ENCODE measurements around the gene RALGPS2. TPM values are rescaled to one million over a fixed set of nuclear protein-coding genes. Genes with fewer than 3 reads are reported as not detected.

RALGPS2 gene
- polyA plus RNA-seq, 1 experiment: 67.2 TPM

DNA sequence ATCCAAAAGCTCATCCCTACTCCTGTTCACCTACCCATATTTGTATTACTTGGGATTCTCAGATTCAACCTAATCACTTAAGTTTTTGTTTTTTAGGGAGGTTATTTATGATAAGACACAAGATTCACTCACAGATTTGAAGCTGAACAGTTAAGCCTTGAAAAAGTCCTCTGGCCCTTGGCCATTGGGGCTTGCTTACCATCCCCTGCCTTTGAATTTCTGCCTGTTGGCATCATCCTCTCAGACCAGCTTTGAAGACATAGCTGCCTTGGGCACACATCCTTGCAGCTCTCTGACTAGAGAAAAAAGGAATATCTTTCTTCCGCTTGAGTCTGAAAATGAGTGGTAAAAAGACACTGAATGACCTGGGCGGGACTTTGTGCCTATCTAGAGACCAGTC lies 41.8 kb upstream of the RALGPS2 start:
- no peaks in the 10 kb centered on the region for H3K9me3 ChIP-seq (ENCODE audit: control insufficient read depth, insufficient read depth, low read length)
- H3K4me3 ChIP-seq (ENCODE audit: low read depth, low read length): no peak overlapping the region
- no peak for TF ChIP-seq CTCF (IDR thresholded peaks at IDR 0.05; ENCODE audit: low read depth, low read length)
- no peak for DNase-seq (ENCODE audit: low read depth, low spot score)
- no peak overlapping the region for H3K27ac ChIP-seq (ENCODE audit: low read depth, low read length)
- no peaks in the 10 kb centered on the region for H3K27me3 ChIP-seq (ENCODE audit: control insufficient read depth, insufficient read depth, low read length)
- ChIA-PET POLR2A (interaction anchor here (0.6 to 2.5 kb wide), 2 partner anchors 52 to 72 kb away, joined by 9 to 13 read pairs; no protein-coding TSS in a partner anchor), CTCF (interaction anchor here (0.7 kb wide), 1 partner anchor 319 kb away, joined by 3 read pairs; no protein-coding TSS in a partner anchor)

GRCh38 chr1:178684111-178684510 lies 40.9 kb upstream of the RALGPS2 start:
- CTCF ChIA-PET: interaction anchor here (0.6 to 1.4 kb wide), 4 partner anchors 41 to 318 kb away, joined by 3 to 6 read pairs (median 4); partner anchors contain the start of gene RALGPS2
- H3K9me3 ChIP-seq (ENCODE audit: control insufficient read depth, insufficient read depth, low read length): no peaks in the 10 kb centered on the region
- POLR2A ChIA-PET: interaction anchor here (0.8 to 2.5 kb wide), 4 partner anchors 41 to 147 kb away, joined by 3 to 13 read pairs (median 4); partner anchors contain the start of gene RALGPS2
- no peak for DNase-seq (ENCODE audit: low read depth, low spot score)
- H3K4me3 ChIP-seq (ENCODE audit: low read depth, low read length): no peak overlapping the region
- peak overlapping the region; percentile 73 for H3K27ac ChIP-seq (ENCODE audit: low read depth, low read length)
- H3K27me3 ChIP-seq (ENCODE audit: control insufficient read depth, insufficient read depth, low read length): no peaks in the 10 kb centered on the region
- TF ChIP-seq CTCF (IDR thresholded peaks at IDR 0.05; ENCODE audit: low read depth, low read length): no peak

DNA sequence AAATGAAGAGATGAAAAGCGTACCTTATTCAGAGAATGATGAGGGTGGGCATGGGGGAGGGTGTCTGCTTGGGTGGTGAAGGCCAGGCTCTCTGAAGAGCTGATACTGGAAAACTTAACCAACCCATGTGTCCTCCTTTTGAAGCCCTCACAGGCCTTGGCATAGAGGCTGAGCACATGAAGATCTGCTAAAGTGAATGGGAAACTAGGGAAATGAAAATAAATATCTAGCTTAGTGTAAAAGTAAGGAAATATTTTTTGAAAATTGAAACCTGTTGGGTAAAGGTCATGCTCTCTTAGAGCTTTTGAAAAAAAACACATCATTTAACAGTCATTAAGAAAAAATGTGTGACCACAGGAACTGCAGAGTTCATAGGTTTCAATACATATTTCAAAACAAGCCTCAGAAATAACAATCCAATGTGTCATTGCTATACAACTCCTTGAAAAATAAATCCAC lies 40.5 kb upstream of the RALGPS2 start:
- TF ChIP-seq CTCF (IDR thresholded peaks at IDR 0.05; ENCODE audit: low read depth, low read length): no peak
- H3K9me3 ChIP-seq (ENCODE audit: control insufficient read depth, insufficient read depth, low read length): no peaks in the 10 kb centered on the region
- peak; percentile 76 for DNase-seq (ENCODE audit: low read depth, low spot score)
- CTCF ChIA-PET: interaction anchor here (0.8 to 1.4 kb wide), 4 partner anchors 33 to 318 kb away, joined by 3 to 6 read pairs (median 4); partner anchors contain the start of gene RALGPS2
- H3K27me3 ChIP-seq (ENCODE audit: control insufficient read depth, insufficient read depth, low read length): no peaks in the 10 kb centered on the region
- POLR2A ChIA-PET: interaction anchor here (0.8 to 2.5 kb wide), 4 partner anchors 40 to 147 kb away, joined by 3 to 13 read pairs (median 4); partner anchors contain the start of gene RALGPS2
- no peak overlapping the region for H3K4me3 ChIP-seq (ENCODE audit: low read depth, low read length)
- H3K27ac ChIP-seq (ENCODE audit: low read depth, low read length): peak overlapping the region; percentile 73

DNA sequence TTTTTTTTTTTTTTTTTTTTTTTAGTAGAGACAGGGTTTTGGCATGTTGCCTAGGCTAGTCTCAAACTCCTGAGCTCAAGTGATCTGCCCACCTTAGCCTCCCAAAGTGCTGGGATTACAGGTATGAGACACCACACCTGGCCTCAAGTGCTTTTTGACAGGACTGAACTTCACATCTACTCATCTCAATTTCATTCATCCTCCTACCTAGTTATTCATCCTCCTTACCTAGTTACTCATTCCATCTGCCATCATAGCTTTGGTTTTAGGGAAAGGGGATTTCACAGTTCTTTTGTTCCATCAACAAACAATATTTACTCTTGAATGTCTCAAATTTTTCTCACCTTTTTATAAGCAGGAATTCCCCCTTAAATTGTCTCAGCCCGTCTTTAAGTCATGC lies 38.6 kb upstream of the RALGPS2 start:
- no peak overlapping the region for H3K27ac ChIP-seq (ENCODE audit: low read depth, low read length)
- CTCF ChIA-PET: interaction anchor here (0.6 kb wide), 1 partner anchor 74 kb away, joined by 3 read pairs; no protein-coding TSS in a partner anchor
- no peak for TF ChIP-seq CTCF (IDR thresholded peaks at IDR 0.05; ENCODE audit: low read depth, low read length)
- H3K9me3 ChIP-seq (ENCODE audit: control insufficient read depth, insufficient read depth, low read length): no peaks in the 10 kb centered on the region
- POLR2A ChIA-PET: interaction anchor here (0.7 kb wide), 1 partner anchor 76 kb away, joined by 5 read pairs; no protein-coding TSS in a partner anchor
- H3K4me3 ChIP-seq (ENCODE audit: low read depth, low read length): no peak overlapping the region
- H3K27me3 ChIP-seq (ENCODE audit: control insufficient read depth, insufficient read depth, low read length): no peaks in the 10 kb centered on the region
- no peak for DNase-seq (ENCODE audit: low read depth, low spot score)

GRCh38 chr1:178688244-178688643 lies 36.8 kb upstream of the RALGPS2 start:
- H3K9me3 ChIP-seq (ENCODE audit: control insufficient read depth, insufficient read depth, low read length): no peaks in the 10 kb centered on the region
- TF ChIP-seq CTCF (IDR thresholded peaks at IDR 0.05; ENCODE audit: low read depth, low read length): no peak
- POLR2A ChIA-PET: no interaction called here
- no peak overlapping the region for H3K4me3 ChIP-seq (ENCODE audit: low read depth, low read length)
- H3K27me3 ChIP-seq (ENCODE audit: control insufficient read depth, insufficient read depth, low read length): no peaks in the 10 kb centered on the region
- no peak overlapping the region for H3K27ac ChIP-seq (ENCODE audit: low read depth, low read length)
- no peak for DNase-seq (ENCODE audit: low read depth, low spot score)
- CTCF ChIA-PET: interaction anchor here (1.3 kb wide), 1 partner anchor 145 kb away, joined by 3 read pairs; no protein-coding TSS in a partner anchor

Measured in AG04450 (cell line).